Activated CD4-positive, CD25-positive, alpha-beta regulatory T cell (primary cell): ENCODE results near the gene ALX1.
"Not testable (repeated sequence)": the region's sequence is repeated elsewhere in the genome, so short reads cannot be mapped to it uniquely, and the experiment has no call there.

Source experiments
- DNase-seq, 4 experiments: peaks; one replicate each; lab custom pipeline; 2025; lab: John Stamatoyannopoulos, UW

The ALX1 gene

GRCh38 chr12:85301051-85301450 lies 21.0 kb downstream of the ALX1 start:
- no peak for DNase-seq

- DNase-seq = no peak
Observed at GRCh38 chr12:85308374-85308773, 28.4 kb downstream of the ALX1 start.

- no peak for DNase-seq
Observed at GRCh38 chr12:85309125-85309566, 29.1 kb downstream of the ALX1 start.

- DNase-seq = no peak
Observed at GRCh38 chr12:85310025-85310424, 30.0 kb downstream of the ALX1 start.

GRCh38 chr12:85310456-85311076 lies 30.5 kb downstream of the ALX1 start:
- DNase-seq = no peak

- DNase-seq = not testable (repeated sequence)
Observed at GRCh38 chr12:85317866-85318636, 38.0 kb downstream of the ALX1 start.

GRCh38 chr12:85322715-85323114 lies 42.7 kb downstream of the ALX1 start:
- DNase-seq = no peak

- no peak for DNase-seq
Observed at GRCh38 chr12:85325442-85325841, 45.4 kb downstream of the ALX1 start.

- no peak for DNase-seq
Observed at GRCh38 chr12:85329913-85330312, 49.9 kb downstream of the ALX1 start.

- DNase-seq = no peak
Observed at GRCh38 chr12:85348779-85349178, 68.8 kb downstream of the ALX1 start.

GRCh38 chr12:85350356-85350755 lies 70.3 kb downstream of the ALX1 start:
- DNase-seq = no peak
